DMS114 treated with DMSO at 0.1 percent for 48 hours (cell line): ENCODE measurements around the gene KCNQ1.
"Not testable (repeated sequence)": the region's sequence is repeated elsewhere in the genome, so short reads cannot be mapped to it uniquely, and the experiment has no call there.

Source experiments
- DNase-seq: peaks from one replicate; lab custom pipeline; 2025; ENCODE audit not compliant: unreplicated experiment; lab: John Stamatoyannopoulos, UW

The KCNQ1 gene

GRCh38 chr11:2588809-2589537 lies 144.2 kb downstream of the KCNQ1 start:
- no peak for DNase-seq

DNA sequence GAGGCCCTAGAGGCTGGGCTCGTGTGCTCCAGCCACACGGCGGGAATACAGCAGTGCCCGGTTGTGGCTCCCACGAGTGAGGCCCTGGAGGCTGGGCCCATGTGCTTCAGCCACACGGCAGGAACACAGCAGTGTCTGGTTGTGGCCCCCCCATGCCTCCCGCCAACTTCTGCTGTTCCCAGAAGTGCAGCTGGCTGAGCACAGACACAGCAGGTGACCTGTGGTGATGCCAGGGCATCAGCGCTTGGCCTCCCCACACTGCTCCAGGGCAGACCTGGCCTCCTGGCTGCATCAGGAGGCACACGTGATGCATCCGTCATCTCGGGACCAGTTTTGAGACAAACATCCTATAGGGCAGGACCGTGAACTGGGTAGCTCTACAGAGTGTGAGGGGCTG lies 144.7 kb downstream of the KCNQ1 start:
- DNase-seq = no peak

- no peak for DNase-seq
Observed at GRCh38 chr11:2590131-2590964, 145.5 kb downstream of the KCNQ1 start.

GRCh38 chr11:2590965-2591754 lies 146.4 kb downstream of the KCNQ1 start:
- no peak for DNase-seq

DNA sequence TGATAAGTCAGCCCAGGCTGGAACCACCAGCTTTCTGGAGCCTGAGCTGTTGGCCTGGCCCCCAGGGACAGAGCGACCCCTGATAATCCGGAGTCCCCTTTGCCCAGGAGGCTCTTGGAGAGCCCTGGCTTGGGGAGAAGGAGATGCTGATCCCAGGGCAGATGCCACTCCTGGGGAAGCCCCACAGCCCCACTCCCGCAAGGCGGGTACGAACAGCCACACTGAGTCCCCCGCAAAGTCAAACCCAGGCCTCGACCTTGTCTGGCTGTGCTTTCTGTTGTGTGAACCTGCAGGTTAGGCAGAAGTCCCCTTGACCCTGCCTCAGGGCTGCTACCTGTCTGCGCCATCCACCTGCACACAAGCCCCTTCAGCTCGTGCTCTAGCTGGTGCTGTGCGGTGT lies 147.0 kb downstream of the KCNQ1 start:
- DNase-seq = no peak

DNA sequence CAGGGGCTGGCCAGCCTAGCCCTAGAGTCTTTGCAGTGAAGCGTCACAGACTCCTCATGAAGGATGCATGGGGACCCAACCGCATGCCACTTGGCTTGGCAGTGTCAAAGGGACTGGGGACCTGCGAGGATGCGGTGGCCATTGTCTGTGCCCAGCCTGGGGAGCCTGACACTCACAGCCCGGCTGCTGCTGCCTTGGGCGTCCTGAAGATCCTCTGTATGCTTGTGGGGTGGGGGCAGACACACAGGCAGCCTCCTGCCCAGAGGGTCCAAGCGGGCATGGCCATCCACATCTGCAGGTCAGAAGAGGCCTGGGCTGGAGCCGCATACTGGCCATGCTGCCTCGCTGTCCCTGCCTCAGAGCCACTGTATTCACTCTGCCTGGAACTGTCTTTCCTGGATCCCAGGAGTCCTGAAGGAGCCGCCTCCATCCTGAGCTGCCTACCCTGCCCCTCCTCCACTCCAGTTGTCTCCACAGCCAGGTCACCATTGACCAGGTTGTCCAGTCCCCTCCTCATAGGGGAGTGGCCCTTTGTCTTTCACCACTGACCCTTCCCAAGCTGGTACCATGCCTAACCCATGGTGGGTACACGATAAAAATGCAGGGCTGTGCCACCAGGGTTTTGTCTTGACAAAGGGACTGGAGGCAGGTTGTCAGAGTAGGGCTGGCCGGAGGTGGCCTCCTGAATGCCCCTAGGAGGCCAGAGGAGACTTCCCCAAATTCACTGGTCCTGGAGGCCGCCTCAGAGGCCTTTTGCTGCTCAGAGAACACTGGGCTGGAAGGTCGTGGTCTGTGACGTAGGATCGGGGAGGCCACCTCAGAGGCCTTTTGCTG lies 148.0 kb downstream of the KCNQ1 start:
- no peak for DNase-seq

DNA sequence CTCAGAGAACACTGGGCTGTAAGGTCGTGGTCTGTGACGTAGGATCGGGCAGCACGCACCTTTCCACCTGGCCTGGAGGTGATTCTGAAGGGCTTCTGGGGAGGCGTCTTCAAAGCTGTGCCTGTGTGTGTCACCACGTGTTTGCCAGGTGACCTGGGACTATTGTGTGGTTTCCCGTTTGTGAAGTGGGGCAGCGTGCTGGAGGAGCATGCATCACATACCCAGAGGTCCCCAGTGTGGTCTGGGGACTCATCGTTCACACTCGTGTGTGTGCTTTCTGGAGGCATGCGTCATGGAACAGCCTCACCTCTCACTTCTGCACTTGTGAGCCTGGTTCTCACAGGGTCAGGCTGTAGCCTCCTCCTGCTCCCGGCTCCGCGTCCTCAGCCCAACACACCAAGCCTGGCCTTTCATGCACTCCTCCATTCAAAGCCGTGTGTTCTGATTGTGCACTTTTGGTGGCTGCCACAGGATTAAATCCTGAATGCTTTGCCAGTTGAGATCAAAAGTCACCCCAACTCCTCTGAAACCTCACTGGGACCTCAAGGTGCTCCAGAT lies 148.7 kb downstream of the KCNQ1 start:
- DNase-seq = no peak

- DNase-seq = no peak
Observed at GRCh38 chr11:2594267-2594666, 149.5 kb downstream of the KCNQ1 start.

GRCh38 chr11:2595204-2595603 lies 150.4 kb downstream of the KCNQ1 start:
- DNase-seq = no peak

DNA sequence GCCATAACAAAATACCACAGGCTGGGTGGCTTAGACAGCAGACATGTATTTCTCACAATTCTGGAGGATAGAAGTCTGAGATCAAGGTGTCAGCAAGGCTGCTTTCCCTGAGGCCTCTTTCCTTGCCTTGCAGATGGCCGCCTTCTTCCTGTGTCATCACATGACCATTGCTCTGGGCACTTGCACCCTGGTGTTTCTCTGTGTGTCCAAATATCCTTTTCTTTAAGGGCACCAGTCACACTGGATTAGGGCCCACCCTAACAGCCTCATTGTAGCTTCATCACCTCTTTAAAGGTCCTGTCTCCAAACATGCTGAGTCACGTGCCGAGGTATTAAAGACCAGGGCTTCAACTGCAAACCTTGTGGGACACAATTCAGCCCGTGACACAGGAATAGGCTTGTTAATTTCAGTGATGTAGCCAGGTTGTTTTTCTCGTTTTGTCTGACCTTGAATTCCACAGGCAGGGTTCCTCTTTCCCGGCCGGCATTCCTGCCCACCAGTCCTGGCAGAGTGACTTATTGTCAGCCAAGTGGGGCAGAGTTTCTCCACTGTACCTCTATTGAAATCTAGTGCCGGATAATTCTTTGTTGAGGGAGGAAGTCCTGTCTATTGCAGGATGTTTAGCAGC lies 154.9 kb downstream of the KCNQ1 start:
- DNase-seq = no peak

- DNase-seq = no peak
Observed at GRCh38 chr11:2609345-2609744, 164.5 kb downstream of the KCNQ1 start.

- no peak for DNase-seq
Observed at GRCh38 chr11:2612884-2613571, 168.2 kb downstream of the KCNQ1 start.

- DNase-seq = no peak
Observed at GRCh38 chr11:2621894-2622293, 177.1 kb downstream of the KCNQ1 start.

DNA sequence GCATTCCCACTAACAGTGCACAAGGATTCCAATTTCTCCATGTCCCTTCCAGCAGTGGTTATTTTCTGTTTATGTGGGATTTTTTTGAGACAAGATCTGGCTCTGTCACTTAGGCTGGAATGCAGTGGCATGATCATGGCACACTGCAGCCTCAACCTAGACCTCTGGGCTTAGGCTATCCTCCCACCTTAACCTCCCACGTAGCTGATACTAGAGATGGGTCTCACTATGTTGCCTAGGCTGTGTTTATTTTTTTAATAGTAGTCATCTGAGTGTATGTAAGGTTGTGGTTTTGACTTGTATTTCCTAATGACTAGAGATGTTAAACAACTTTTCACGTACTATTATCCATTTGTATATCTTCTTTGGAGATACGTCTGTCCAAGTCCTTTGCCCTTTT lies 180.4 kb downstream of the KCNQ1 start:
- no peak for DNase-seq

DNA sequence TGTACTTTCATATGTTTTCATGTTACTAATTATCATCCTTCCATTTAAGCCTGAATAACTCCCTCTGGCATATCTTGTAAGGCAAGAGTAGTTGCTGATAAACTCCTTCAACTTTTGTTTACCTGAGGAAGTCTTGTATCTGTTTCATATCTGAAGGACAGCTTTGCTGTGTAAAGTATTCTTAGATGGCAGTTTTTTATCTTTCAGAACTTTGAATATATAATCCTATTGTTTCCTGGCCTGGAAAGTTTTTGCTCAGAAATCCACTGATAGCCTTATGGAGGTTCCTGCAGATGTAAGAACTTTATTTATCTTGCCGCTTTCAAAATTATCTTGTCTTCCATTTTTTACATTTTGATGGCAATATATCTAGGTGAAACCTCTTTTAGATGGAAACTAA lies 185.9 kb downstream of the KCNQ1 start:
- DNase-seq = no peak

DNA sequence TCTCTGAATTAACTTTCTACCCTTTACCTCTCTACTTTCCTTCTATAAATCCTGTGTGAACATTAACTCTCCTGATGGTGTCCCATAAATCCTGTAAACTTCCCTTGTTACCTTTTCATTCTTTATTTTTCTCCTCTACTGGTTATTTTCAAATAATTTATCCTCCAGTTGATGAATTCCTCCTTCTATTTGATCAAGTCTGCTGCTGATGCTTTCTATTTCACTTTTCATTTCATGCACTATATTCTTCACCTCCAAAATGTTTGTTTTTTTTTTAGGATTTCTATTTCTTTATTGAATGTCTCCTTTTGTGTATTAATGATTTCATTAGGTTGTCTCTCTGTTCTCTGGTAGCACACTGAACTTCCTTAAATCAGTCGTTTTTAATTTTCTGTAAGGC lies 186.4 kb downstream of the KCNQ1 start:
- DNase-seq = no peak

- not testable (repeated sequence) for DNase-seq
Observed at GRCh38 chr11:2639763-2640162, 195.0 kb downstream of the KCNQ1 start.

GRCh38 chr11:2641623-2642022 lies 196.8 kb downstream of the KCNQ1 start:
- DNase-seq = no peak

DNA sequence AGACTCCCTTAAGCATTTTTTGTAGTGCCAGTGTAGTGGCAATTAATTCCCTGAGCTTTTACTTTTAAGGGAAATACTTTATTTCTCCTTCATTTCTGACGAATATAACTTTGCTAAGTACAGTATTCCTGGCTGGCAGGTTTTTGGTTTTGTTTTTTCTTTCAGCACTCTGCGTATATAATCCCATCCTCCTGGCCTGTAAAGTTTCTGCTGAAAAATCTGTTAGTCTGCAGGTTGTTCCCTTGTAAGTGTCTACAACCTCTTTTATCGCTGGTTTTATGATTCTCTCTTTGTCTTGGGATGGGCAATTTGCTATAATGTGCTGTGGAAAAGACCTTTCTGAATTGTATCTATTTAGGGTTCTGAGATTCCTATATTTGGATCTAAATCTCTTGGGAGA lies 198.9 kb downstream of the KCNQ1 start:
- no peak for DNase-seq
